Spleen (tissue), 13 donors: ENCODE data around the gene DOK7. TPM values are rescaled to one million over a fixed set of nuclear protein-coding genes. Genes with fewer than 3 reads are reported as not detected.
A peak's percentile ranks its signal among the peaks of the same experiment; 100 is the strongest.

Source experiments
- DNase-seq: peaks from one replicate; pipeline ENCODE4 v3.0.0-alpha.2; 2020
- H3K27ac ChIP-seq, 8 donors: fragments of 200-600 bp; sonication (generic) in 7 of 8; 1 replicate in 4 of 8; 2 replicates in 4 of 8; pipeline versions ENCODE4 v1.5.0 to v1.8.0; 2016 to 2021; ENCODE audit warnings: inconsistent platforms in 4 of 8, mild to moderate bottlenecking in 4 of 8, moderate library complexity in 1 of 8
- H3K27me3 ChIP-seq, 7 donors: fragments of 200-600 bp; sonication (generic) in 6 of 7; replicated peaks in 1 of 7; 1 replicate in 4 of 7; 2 replicates in 3 of 7; pipeline versions ENCODE4 v1.5.0 to v1.8.0; 2016 to 2021; ENCODE audit warnings: inconsistent platforms in 3 of 7, mild to moderate bottlenecking in 1 of 7
- H3K36me3 ChIP-seq, 6 donors: fragments of 200-600 bp; sonication (generic) in 5 of 6; 1 replicate in 4 of 6; 2 replicates in 2 of 6; pipeline versions ENCODE4 v1.5.0 to v1.8.0; 2016 to 2021; ENCODE audit warnings: inconsistent platforms in 2 of 6
- H3K4me1 ChIP-seq, 6 donors: fragments of 200-600 bp; sonication (generic) in 5 of 6; 1 replicate in 3 of 6; 2 replicates in 3 of 6; pipeline versions ENCODE4 v1.5.0 to v1.8.0; 2016 to 2021; ENCODE audit warnings: inconsistent platforms in 3 of 6
- H3K4me3 ChIP-seq, 8 donors: fragments of 200-600 bp; sonication (generic) in 7 of 8; 1 replicate in 4 of 8; 2 replicates in 4 of 8; pipeline versions ENCODE4 v1.5.0 to v1.8.0; 2016 to 2021; ENCODE audit warnings: inconsistent platforms in 4 of 8, mild to moderate bottlenecking in 4 of 8, moderate library complexity in 2 of 8
- H3K9me3 ChIP-seq, 8 donors: fragments of 200-600 bp; sonication (generic) in 7 of 8; 1 replicate in 4 of 8; 2 replicates in 4 of 8; pipeline versions ENCODE4 v1.5.0 to v1.8.0; 2016 to 2021; ENCODE audit warnings: inconsistent platforms in 4 of 8
- POLR2A ChIP-seq, 3 donors: fragments of 450-650 bp; IDR thresholded peaks; one replicate each; pipeline ENCODE4 v1.5.1; 2017; ENCODE audit warnings: antibody characterized with exemption in 3 of 3, mild to moderate bottlenecking in 1 of 3
- POLR2AphosphoS5 ChIP-seq, 3 donors: sonication (generic); formaldehyde crosslinking; IDR thresholded peaks; one replicate each; pipeline ENCODE4 v1.5.1; 2017; ENCODE audit warnings: antibody characterized with exemption in 3 of 3
- WGBS, 5 donors: extraction: QIAGEN DNeasy Blood & Tissue Kit in 3 of 5; methylation state at CpG; one replicate each; pipeline versions ENCODE4 v1.1.5 to v1.1.7; 2013 to 2018; 5-methylcytosine and 5-hydroxymethylcytosine counted together
- intact Hi-C: fragments of 100-400 bp; cut with DNase I; formaldehyde crosslinking; loops from one replicate; pipeline ENCODE4 v1.15.0; 2023; ENCODE audit warnings: low total_unique reads
- long read RNA-seq, 2 donors: transcript quantifications; one replicate each; lab custom pipeline, GENCODE V29; 2026
- polyA plus RNA-seq, 3 donors: library from polyadenylated mRNA; stranded (reverse); fragments of 200-250 nt; gene quantifications; one replicate each; pipeline ENCODE4 v1.2.1, GENCODE V29; 2013
- total RNA-seq, 7 donors: library from RNA; depleted of rRNA in 3 of 7; stranded (reverse); fragments of >200 nt in 3 of 7; fragmentation: NEBNext Ultra II Directional in 4 of 7; extraction: Animal tissue kit (Norgen Biotek cat#: 25700) in 4 of 7; gene quantifications; one replicate each; pipeline versions ENCODE4 v1.1.0 to v1.2.1, GENCODE V29; 2016 to 2021
- TF ChIP-seq, protein P1 (sequence below), 11 experiments: fragments of 200-600 bp in 7 of 11; fragments of 450-650 bp in 4 of 11; sonication (generic) in 4 of 11; IDR thresholded peaks in 8 of 11; conservative IDR thresholded peaks in 3 of 11; 1 replicate in 7 of 11; 2 replicates in 4 of 11; pipeline versions ENCODE4 v1.4.0 to v1.8.0; 2016 to 2021; ENCODE audit warnings: antibody characterized with exemption in 11 of 11, inconsistent platforms in 4 of 11, mild to moderate bottlenecking in 1 of 11
- donor health status: healthy with polysubstance abuse.
- donor health status: DM: no; HTN: no; CAD: no; lungs with moderate emphysema.
- donor health status: DM: no; HTN: no; CAD: no.
- donor health status: Bipolar disorder and iron deficiency.
- donor health status: healthy.
- donor health status: DM: no; HTN: no; CAD: no.
- donor health status: DM: yes; HTN: yes; CAD: no.

DOK7 gene, protein sequence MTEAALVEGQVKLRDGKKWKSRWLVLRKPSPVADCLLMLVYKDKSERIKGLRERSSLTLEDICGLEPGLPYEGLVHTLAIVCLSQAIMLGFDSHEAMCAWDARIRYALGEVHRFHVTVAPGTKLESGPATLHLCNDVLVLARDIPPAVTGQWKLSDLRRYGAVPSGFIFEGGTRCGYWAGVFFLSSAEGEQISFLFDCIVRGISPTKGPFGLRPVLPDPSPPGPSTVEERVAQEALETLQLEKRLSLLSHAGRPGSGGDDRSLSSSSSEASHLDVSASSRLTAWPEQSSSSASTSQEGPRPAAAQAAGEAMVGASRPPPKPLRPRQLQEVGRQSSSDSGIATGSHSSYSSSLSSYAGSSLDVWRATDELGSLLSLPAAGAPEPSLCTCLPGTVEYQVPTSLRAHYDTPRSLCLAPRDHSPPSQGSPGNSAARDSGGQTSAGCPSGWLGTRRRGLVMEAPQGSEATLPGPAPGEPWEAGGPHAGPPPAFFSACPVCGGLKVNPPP
- total RNA-seq (1 to 10 TPM in 6 of 7 donors, under 1 TPM in 1; 0.69 to 7.1 (median 1.6) TPM), polyA plus RNA-seq (10 to 100 TPM in 1 of 3 donors, 1 to 10 TPM in 2; 1.7 to 13.5 (median 8.7) TPM)
- long read RNA-seq, donor 1, result 0 reads
- long read RNA-seq, donor 2, result 0 reads

DNA sequence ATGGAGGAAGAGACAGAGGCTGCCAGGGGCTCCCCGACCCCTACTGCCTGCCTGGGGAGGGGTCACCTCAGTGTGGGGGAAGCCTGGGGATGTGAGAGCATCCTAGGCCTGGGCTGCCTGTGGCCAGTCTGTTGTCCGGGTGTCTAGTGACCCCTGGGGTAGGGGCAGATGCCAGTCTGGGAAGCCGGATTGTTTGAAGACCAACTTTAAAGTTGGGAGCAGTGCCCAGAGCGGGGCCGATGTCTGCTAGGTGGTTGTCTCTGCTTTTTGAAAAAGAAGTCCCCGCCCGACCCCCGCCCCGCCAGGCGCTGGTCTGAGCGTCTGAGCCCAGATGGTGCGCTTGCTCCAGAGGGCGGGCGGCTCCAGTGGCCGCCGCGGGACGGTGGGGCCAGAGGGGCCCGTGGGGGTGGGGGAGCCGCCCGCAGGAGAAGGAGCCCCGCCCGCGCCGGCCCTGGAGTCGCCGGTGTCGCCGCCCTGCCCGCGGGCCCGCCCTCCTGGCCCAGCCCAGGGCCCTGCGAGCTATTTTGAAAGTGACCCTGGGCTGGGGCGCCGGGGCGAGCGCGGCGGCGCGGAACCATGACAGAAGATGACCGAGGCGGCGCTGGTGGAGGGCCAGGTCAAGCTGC, at the start of gene DOK7:
TSS of gene DOK7 (plus strand) at position 517 of the 626 bp plus-strand sequence. CDS start at position 587, 70 bp downstream.
- TF ChIP-seq POLR2A (IDR thresholded peaks at IDR 0.05) (no peak), POLR2AphosphoS5 (IDR thresholded peaks at IDR 0.05) (no peak)
- TF ChIP-seq, protein P1, sequence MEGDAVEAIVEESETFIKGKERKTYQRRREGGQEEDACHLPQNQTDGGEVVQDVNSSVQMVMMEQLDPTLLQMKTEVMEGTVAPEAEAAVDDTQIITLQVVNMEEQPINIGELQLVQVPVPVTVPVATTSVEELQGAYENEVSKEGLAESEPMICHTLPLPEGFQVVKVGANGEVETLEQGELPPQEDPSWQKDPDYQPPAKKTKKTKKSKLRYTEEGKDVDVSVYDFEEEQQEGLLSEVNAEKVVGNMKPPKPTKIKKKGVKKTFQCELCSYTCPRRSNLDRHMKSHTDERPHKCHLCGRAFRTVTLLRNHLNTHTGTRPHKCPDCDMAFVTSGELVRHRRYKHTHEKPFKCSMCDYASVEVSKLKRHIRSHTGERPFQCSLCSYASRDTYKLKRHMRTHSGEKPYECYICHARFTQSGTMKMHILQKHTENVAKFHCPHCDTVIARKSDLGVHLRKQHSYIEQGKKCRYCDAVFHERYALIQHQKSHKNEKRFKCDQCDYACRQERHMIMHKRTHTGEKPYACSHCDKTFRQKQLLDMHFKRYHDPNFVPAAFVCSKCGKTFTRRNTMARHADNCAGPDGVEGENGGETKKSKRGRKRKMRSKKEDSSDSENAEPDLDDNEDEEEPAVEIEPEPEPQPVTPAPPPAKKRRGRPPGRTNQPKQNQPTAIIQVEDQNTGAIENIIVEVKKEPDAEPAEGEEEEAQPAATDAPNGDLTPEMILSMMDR (IDR thresholded peaks at IDR 0.05 in 8 of 11, conservative IDR thresholded peaks at IDR 0.05 in 3 of 11), result no peak
- DNase-seq, result no peak
- intact Hi-C loops, result no loop called here
- Histone ChIP-seq H3K9me3 (peaks cover 0 to 4% (median 0%) of the 10 kb centered on the region in 8 donors), H3K27me3 (peaks cover 0 to 65% (median 29%) of the 10 kb centered on the region in 7 donors), H3K27ac (no peak within 1 kb of the TSS), H3K4me3 (peak within 1 kb of the TSS in 7 of 8 donors; percentile 10 to 65 (median 30)), H3K4me1 (peaks cover 0 to 16% (median 10%) of the 10 kb centered on the region in 6 donors), H3K36me3 (no peaks in the 10 kb centered on the region)
- 3 to 13% (median 9%) methylated on average over 10 to 44 of the region's 44 CpGs for WGBS, 5 donors

DNA sequence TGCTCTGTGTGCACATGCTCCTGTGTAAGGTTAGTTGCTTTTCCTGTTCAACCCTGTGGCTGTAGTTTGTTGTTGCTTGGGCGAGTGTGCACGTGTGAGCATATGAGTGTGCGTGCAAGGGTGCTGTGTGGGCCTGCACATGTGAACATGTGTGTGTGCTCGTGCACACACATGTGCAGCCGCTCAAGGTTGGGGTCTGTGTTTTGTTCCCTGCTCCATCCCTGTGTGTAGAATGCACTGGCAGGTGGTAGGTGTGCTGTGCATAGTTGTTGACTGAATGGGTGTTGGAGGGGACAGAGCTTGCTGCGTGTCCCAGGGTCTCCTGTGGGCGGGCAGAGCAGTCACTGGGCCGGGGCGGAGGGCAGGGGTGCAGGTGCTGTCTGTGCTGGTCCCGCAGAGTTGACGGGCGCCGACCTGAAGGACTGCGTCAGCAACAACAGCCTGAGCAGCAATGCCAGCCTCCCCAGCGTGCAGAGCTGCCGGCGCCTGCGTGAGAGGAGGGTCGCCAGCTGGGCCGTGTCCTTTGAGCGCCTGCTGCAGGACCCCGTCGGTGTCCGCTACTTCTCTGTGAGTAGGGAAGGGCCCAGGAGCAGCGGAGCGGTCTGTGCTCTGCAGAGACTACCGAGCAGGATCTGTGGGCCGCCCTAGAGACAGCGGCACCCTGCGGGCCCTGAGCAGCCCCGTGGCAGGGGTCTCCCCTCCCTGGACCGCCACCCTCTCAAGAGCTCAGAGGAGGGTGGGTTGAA, 49.3 kb upstream of the DOK7 start:
- H3K27ac ChIP-seq, result no peak overlapping the region
- H3K36me3 ChIP-seq, result peaks cover 0 to 35% (median 8%) of the 10 kb centered on the region in 6 donors
- 85 to 93% (median 87%) methylated on average over 9 to 32 of the region's 32 CpGs for WGBS, 5 donors
- no peak overlapping the region for H3K4me3 ChIP-seq
- DNase-seq, result peak; percentile 71
- H3K9me3 ChIP-seq, result no peaks in the 10 kb centered on the region
- TF ChIP-seq, protein P1 (IDR thresholded peaks at IDR 0.05 in 8 of 11, conservative IDR thresholded peaks at IDR 0.05 in 3 of 11), result no peak
- TF ChIP-seq POLR2AphosphoS5 (IDR thresholded peaks at IDR 0.05) (no peak), POLR2A (IDR thresholded peaks at IDR 0.05) (no peak)
- H3K4me1 ChIP-seq, result peaks cover 0 to 9% (median 0%) of the 10 kb centered on the region in 6 donors
- no peaks in the 10 kb centered on the region for H3K27me3 ChIP-seq
- intact Hi-C loops, result no loop called here

DNA sequence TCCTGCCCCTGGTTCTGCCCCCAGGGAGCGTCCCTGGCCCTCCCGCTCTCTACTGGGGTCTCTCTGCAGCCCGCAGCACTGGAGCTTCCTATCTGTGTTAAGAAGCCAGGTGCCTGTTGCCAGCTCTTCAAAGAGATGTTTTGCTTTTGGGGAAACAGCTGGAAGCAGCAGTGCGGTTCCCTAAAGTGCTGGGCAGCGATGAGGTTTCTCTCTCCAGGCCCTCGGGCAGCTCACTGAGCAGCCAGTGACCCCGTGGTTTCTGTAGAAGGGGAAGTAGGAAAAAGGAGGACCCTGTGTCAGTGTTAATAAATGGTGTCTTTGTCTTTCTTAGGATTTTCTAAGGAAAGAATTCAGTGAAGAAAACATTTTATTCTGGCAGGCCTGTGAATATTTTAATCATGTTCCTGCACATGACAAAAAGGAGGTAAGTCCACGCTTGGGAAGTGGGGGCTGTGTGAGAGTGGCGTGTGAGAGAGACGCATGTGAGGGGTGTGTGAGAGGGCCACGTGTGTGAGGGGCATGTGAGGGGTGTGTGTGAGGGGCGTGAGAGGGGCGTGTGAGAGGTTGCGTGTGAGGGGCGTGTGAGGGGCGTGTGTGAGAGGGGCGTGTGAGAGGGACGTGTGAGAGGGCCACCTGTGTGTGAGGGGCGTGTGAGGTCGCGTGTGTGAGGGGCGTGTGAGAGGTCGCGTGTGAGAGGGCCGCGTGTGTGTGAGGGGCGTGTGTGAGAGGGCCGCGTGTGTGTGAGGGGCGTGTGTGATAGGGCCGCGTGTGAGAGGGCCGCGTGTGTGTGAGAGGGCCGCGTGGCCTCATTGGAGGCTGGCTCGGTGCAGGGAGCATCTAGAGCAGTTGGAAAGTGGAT, 48.5 kb upstream of the DOK7 start:
- no peak overlapping the region for H3K4me3 ChIP-seq
- H3K27ac ChIP-seq, result no peak overlapping the region
- H3K27me3 ChIP-seq, result no peaks in the 10 kb centered on the region
- intact Hi-C loops, result no loop called here
- peaks cover 0 to 9% (median 0%) of the 10 kb centered on the region in 6 donors for H3K4me1 ChIP-seq
- H3K9me3 ChIP-seq, result no peaks in the 10 kb centered on the region
- WGBS, 5 donors, result 76 to 82% (median 80%) methylated on average over 36 to 37 of the region's 37 CpGs
- peaks cover 0 to 35% (median 8%) of the 10 kb centered on the region in 6 donors for H3K36me3 ChIP-seq
- peak; percentile 67 for DNase-seq
- TF ChIP-seq, protein P1 (IDR thresholded peaks at IDR 0.05 in 8 of 11, conservative IDR thresholded peaks at IDR 0.05 in 3 of 11), result no peak
- TF ChIP-seq POLR2A (IDR thresholded peaks at IDR 0.05) (no peak), POLR2AphosphoS5 (IDR thresholded peaks at IDR 0.05) (no peak)
